ENCODE measurements around the gene VPS13C. TPM values are rescaled to one million over a fixed set of nuclear protein-coding genes. Genes with fewer than 3 reads are reported as not detected.

Gene VPS13C
- total and polyA plus RNA-seq, 2 donors (not counting 3 experiments of a cell fraction or from before 2014, with no cell fraction given): 10.8 to 60.3 TPM

DNA sequence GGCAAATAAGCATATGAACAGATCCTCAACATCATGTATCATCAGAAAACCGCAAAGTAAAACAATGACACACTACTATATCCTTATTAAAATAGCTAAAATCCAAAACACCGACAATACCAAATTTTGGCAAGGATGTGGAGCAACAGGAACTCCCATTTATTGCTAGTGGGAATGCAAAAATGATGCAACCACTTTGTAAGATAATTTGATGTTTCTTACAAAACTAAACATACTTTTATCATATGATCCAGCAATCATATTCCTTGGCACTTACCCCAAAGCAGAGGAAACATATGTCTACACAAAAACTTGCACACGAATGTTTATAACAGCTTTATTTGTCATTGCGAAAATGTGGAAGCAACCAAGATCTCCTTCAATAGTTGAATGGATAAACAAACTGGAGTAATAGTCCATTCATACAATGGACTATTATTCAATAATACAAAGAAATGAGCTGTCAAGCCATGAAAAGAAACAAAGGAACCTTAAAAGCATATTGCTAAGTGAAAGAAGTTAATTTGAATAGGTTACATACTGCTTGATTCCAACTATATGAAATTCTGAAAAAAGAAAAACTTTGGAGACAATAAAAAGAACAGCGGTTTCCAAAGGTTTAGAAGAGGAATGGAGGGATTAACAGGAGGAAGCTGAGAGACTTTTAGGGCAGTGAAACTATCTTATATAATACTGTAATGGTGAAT is 172.0 kb downstream of the VPS13C start:
- dilution Hi-C loops (cut with MboI; ENCODE audit: extremely low pct_ligation_motif_present, low sequenced_read_pairs): no loop called here
- no TSS peak for BruUV-seq (replicated peaks)
- no peaks in the 10 kb centered on the region for H3K4me1 ChIP-seq (ENCODE audit: control insufficient read depth, extremely low read depth, insufficient read depth, low read length)
- peaks cover 0 to 1% of the 10 kb centered on the region in 2 experiments for H3K36me3 ChIP-seq (ENCODE audit: control insufficient read depth in 2 of 2, extremely low read depth in 1 of 2, insufficient read depth in 2 of 2, low read length in 2 of 2)
- H3K79me2 ChIP-seq (ENCODE audit: control insufficient read depth, insufficient read depth, low read length): no peaks in the 10 kb centered on the region
- H4K20me1 ChIP-seq (replicated peaks; ENCODE audit: control insufficient read depth, extremely low read depth, insufficient read depth, low read length): no peaks in the 10 kb centered on the region
- no peak overlapping the region for H3K27ac ChIP-seq (ENCODE audit: insufficient read depth, low read depth, low read length)
- intact Hi-C loops (cut with micrococcal nuclease): no loop called here
- no peak overlapping the region for H3K9ac ChIP-seq (replicated peaks; ENCODE audit: extremely low read depth, insufficient read depth, low read length)
- FAIRE-seq (no peak), DNase-seq (ENCODE audit: low read depth, low spot score) (no peak)
- no peak for TF ChIP-seq POLR2A (IDR thresholded peaks at IDR 0.05; ENCODE audit: low read depth, low read length)
- TF ChIP-seq, protein P1, sequence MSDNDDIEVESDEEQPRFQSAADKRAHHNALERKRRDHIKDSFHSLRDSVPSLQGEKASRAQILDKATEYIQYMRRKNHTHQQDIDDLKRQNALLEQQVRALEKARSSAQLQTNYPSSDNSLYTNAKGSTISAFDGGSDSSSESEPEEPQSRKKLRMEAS (IDR thresholded peaks at IDR 0.05; ENCODE audit: insufficient read depth, insufficient read length): no peak
- no peak overlapping the region for H3K4me2 ChIP-seq (ENCODE audit: insufficient read depth, low read length)
- CTCF ChIA-PET: interaction anchor here (1.0 kb wide), 1 partner anchor 365 kb away, joined by 4 read pairs; no protein-coding TSS in a partner anchor
- POLR2A ChIA-PET: no interaction called here
- H3K9me3 ChIP-seq (replicated peaks; ENCODE audit: control insufficient read depth, insufficient read depth, low read length): no peaks in the 10 kb centered on the region
- H2AFZ ChIP-seq (ENCODE audit: low read depth, low read length): no peak overlapping the region
- no peaks in the 10 kb centered on the region for H3K27me3 ChIP-seq (ENCODE audit: control insufficient read depth in 2 of 2, insufficient read depth in 2 of 2, low read length in 2 of 2)
- H3K9me1 ChIP-seq (replicated peaks; ENCODE audit: control insufficient read depth, extremely low read depth, insufficient read depth, low read length): no peaks in the 10 kb centered on the region
- no peak overlapping the region for H3K4me3 ChIP-seq (replicated peaks in 1 of 3; ENCODE audit: insufficient read depth in 1 of 3, low read depth in 1 of 3, low read length in 3 of 3)

DNA sequence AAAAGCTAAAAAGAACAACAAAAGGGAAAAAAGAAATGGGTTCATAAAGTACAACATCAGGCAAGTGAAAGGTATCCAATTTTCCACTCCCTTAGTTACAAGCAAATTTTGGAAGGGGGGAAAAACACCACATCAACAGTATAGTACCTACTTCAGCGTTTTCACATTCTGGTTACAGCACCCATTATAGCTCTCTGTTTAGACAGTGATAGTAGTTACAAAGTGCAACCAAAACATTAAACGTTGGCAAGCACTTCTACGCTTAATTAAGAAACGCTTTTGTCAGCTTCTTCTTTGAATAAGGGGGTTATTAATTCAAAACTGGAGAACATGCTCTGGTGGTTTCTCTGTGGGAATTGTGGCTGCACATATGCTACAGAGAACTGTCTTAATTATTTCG is 180.2 kb downstream of the VPS13C start:
- DNase-seq (ENCODE audit: low read depth, low spot score) (no peak), FAIRE-seq (no peak)
- Histone ChIP-seq H3K27me3 (ENCODE audit: control insufficient read depth in 2 of 2, insufficient read depth in 2 of 2, low read length in 2 of 2) (no peaks in the 10 kb centered on the region), H3K9me3 (replicated peaks; ENCODE audit: control insufficient read depth, insufficient read depth, low read length) (no peaks in the 10 kb centered on the region), H3K4me3 (replicated peaks in 1 of 3; ENCODE audit: insufficient read depth in 1 of 3, low read depth in 1 of 3, low read length in 3 of 3) (no peak overlapping the region), H3K4me2 (ENCODE audit: insufficient read depth, low read length) (no peak overlapping the region), H3K79me2 (ENCODE audit: control insufficient read depth, insufficient read depth, low read length) (no peaks in the 10 kb centered on the region), H3K9ac (replicated peaks; ENCODE audit: extremely low read depth, insufficient read depth, low read length) (no peak overlapping the region), H4K20me1 (replicated peaks; ENCODE audit: control insufficient read depth, extremely low read depth, insufficient read depth, low read length) (no peaks in the 10 kb centered on the region), H3K9me1 (replicated peaks; ENCODE audit: control insufficient read depth, extremely low read depth, insufficient read depth, low read length) (no peaks in the 10 kb centered on the region), H3K4me1 (ENCODE audit: control insufficient read depth, extremely low read depth, insufficient read depth, low read length) (peaks cover 19% of the 10 kb centered on the region), H2AFZ (ENCODE audit: low read depth, low read length) (no peak overlapping the region), H3K36me3 (ENCODE audit: control insufficient read depth in 2 of 2, extremely low read depth in 1 of 2, insufficient read depth in 2 of 2, low read length in 2 of 2) (no peaks in the 10 kb centered on the region), H3K27ac (ENCODE audit: insufficient read depth, low read depth, low read length) (no peak overlapping the region)
- dilution Hi-C loops (cut with MboI; ENCODE audit: extremely low pct_ligation_motif_present, low sequenced_read_pairs) (no loop called here), intact Hi-C loops (cut with micrococcal nuclease) (no loop called here)
- POLR2A ChIA-PET: no interaction called here
- CTCF ChIA-PET: interaction anchor here (1.1 to 2.8 kb wide), 2 partner anchors 197 to 427 kb away, joined by 3 to 12 read pairs; no protein-coding TSS in a partner anchor
- TF ChIP-seq MYC (IDR thresholded peaks at IDR 0.05; ENCODE audit: low read depth, low read length) (no peak), EZH2 (IDR thresholded peaks at IDR 0.05; ENCODE audit: borderline replicate concordance, low read depth, low read length, severe bottlenecking) (no peak), FOS (IDR thresholded peaks at IDR 0.05; ENCODE audit: borderline replicate concordance, insufficient read depth, low read length) (no peak), JUN (IDR thresholded peaks at IDR 0.05; ENCODE audit: borderline replicate concordance, insufficient read depth, insufficient read length, low read depth) (no peak), POLR2A (IDR thresholded peaks at IDR 0.05; ENCODE audit: low read depth, low read length) (no peak), POLR2AphosphoS5 (IDR thresholded peaks at IDR 0.05; ENCODE audit: insufficient read depth, low read depth, low read length) (no peak), GATA2 (IDR thresholded peaks at IDR 0.05; ENCODE audit: insufficient read depth, insufficient read length, low read depth, low read length) (no peak)
- TF ChIP-seq, protein P1 (IDR thresholded peaks at IDR 0.05; ENCODE audit: insufficient read depth, insufficient read length): no peak
- TF ChIP-seq, protein P2, sequence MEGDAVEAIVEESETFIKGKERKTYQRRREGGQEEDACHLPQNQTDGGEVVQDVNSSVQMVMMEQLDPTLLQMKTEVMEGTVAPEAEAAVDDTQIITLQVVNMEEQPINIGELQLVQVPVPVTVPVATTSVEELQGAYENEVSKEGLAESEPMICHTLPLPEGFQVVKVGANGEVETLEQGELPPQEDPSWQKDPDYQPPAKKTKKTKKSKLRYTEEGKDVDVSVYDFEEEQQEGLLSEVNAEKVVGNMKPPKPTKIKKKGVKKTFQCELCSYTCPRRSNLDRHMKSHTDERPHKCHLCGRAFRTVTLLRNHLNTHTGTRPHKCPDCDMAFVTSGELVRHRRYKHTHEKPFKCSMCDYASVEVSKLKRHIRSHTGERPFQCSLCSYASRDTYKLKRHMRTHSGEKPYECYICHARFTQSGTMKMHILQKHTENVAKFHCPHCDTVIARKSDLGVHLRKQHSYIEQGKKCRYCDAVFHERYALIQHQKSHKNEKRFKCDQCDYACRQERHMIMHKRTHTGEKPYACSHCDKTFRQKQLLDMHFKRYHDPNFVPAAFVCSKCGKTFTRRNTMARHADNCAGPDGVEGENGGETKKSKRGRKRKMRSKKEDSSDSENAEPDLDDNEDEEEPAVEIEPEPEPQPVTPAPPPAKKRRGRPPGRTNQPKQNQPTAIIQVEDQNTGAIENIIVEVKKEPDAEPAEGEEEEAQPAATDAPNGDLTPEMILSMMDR (IDR thresholded peaks at IDR 0.05; ENCODE audit: extremely low read depth in 1 of 2, insufficient read depth in 1 of 2, low read depth in 1 of 2, low read length in 2 of 2): no peak
- BruUV-seq (replicated peaks): no TSS peak

Measured in endothelial cell of umbilical vein (primary cell).